ENCODE results near the gene ARHGEF28.

DNA sequence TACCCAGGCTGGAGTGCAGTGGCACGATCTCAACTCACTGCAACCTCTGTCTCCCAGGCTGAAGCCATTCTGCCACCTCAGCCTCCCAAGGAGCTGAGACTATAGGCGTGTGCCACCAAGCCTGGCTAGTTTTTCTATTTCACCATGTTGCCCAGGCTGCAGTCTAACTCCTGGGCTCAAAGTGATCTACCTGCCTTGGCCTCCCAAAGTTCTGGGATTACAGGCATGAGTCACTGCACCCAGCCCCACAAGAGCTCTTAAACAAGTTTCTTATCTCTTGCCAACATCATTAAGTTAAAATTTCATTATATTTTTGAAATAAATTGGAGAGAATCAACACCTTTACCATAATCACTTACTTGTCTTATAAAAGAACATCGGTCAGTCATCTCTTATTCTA is 280.3 kb downstream of the ARHGEF28 start:
- TF ChIP-seq, protein P1, sequence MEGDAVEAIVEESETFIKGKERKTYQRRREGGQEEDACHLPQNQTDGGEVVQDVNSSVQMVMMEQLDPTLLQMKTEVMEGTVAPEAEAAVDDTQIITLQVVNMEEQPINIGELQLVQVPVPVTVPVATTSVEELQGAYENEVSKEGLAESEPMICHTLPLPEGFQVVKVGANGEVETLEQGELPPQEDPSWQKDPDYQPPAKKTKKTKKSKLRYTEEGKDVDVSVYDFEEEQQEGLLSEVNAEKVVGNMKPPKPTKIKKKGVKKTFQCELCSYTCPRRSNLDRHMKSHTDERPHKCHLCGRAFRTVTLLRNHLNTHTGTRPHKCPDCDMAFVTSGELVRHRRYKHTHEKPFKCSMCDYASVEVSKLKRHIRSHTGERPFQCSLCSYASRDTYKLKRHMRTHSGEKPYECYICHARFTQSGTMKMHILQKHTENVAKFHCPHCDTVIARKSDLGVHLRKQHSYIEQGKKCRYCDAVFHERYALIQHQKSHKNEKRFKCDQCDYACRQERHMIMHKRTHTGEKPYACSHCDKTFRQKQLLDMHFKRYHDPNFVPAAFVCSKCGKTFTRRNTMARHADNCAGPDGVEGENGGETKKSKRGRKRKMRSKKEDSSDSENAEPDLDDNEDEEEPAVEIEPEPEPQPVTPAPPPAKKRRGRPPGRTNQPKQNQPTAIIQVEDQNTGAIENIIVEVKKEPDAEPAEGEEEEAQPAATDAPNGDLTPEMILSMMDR (conservative IDR thresholded peaks at IDR 0.05; ENCODE audit: low read depth, low read length): no peak
- TF ChIP-seq POLR2A (IDR thresholded peaks at IDR 0.05; ENCODE audit: low read depth, low read length) (no peak), RAD21 (IDR thresholded peaks at IDR 0.05; ENCODE audit: low read length) (no peak), CEBPB (IDR thresholded peaks at IDR 0.05; ENCODE audit: low read depth, low read length) (no peak), MXI1 (IDR thresholded peaks at IDR 0.05; ENCODE audit: borderline replicate concordance, low read depth, low read length) (no peak), MAFK (IDR thresholded peaks at IDR 0.05; ENCODE audit: low read depth, low read length) (no peak), NFE2L2 (IDR thresholded peaks at IDR 0.05; ENCODE audit: low read depth, low read length) (no peak), FOS (IDR thresholded peaks at IDR 0.05; ENCODE audit: low read depth, low read length) (no peak), SMC3 (IDR thresholded peaks at IDR 0.05; ENCODE audit: low read depth, low read length) (no peak), RCOR1 (IDR thresholded peaks at IDR 0.05; ENCODE audit: insufficient replicate concordance, low read length) (no peak), RFX5 (IDR thresholded peaks at IDR 0.05; ENCODE audit: low read depth, low read length) (no peak), MAZ (IDR thresholded peaks at IDR 0.05; ENCODE audit: borderline replicate concordance, low read depth, low read length) (no peak)
